K562 (cell line): ENCODE results near the gene AGO4.
"Not testable (repeated sequence)": the region's sequence is repeated elsewhere in the genome, so short reads cannot be mapped to it uniquely, and the experiment has no call there.

Experiments used
- BRCA1 ChIP-seq, 2 experiments: fragments of 450-650 bp in 1 of 2; sonication (generic) in 1 of 2; formaldehyde crosslinking in 1 of 2; IDR thresholded peaks; 2 replicates each; pipeline versions ENCODE4 v1.5.0 to v1.6.1; 2017 to 2020; ENCODE audit warnings: mild to moderate bottlenecking in 1 of 2, missing genetic modification reagents in 1 of 2
- BRF1 ChIP-seq: IDR thresholded peaks from 3 replicates; pipeline ENCODE4 v1.6.1; 2011; ENCODE audit warnings: borderline replicate concordance, mild to moderate bottlenecking; ENCODE audit not compliant: insufficient read length; ENCODE audit errors: extremely low read depth
- EZH2 ChIP-seq: IDR thresholded peaks from 2 replicates; pipeline ENCODE4 v1.6.1; 2012; ENCODE audit warnings: low read depth, mild to moderate bottlenecking, inconsistent platforms, low read length, borderline replicate concordance
- NFATC3 ChIP-seq: fragments of 450-650 bp; IDR thresholded peaks from 2 replicates; pipeline ENCODE4 v1.6.1; 2017; ENCODE audit warnings: mild to moderate bottlenecking
- POLR2AphosphoS5 ChIP-seq: IDR thresholded peaks from 2 replicates; pipeline ENCODE4 v1.6.1; 2011; ENCODE audit warnings: mild to moderate bottlenecking, low read depth, low read length, moderate library complexity; ENCODE audit not compliant: control insufficient read depth, insufficient read depth
- RFX1 ChIP-seq: fragments of 450-650 bp; IDR thresholded peaks from 2 replicates; pipeline ENCODE4 v1.6.1; 2016; ENCODE audit warnings: mild to moderate bottlenecking, moderate library complexity

DNA sequence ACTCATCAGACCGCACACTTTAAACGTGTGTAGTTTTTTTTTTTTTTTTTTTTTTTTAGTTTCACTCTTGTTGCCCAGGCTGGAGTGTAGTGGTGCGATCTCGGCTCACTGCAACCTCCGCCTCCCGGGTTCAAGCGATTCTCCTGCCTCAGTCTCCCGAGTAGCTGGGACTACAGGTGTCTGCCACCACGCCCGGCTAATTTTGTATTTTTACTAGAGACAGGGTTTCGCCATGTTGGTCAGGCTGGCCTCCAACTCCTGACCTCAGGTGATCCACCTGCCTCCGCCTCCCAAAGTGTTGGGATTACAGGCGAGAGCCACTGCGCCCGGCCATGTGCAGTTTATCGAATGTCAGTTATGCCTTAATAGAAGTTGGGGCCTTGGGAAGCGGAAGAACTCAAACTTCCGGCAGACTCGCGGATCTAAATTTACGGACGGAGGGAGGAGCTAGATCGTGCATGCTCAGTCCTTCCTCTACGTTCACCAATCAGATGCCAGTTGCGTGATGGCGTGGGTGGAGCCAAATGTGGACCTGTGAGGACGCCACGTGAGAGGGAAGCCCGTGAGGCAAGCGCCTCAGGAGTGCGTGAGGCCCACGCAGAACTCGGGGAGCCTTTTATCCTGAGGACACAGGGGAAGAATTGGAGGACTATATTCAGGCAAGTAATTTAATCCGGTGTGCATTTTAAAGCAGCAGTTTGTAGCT lies 61.6 kb downstream of the AGO4 start:
- TF ChIP-seq RFX1; BRCA1 (IDR thresholded peaks at IDR 0.05); BRCA1 (CRISPR knock-in tag; IDR thresholded peaks at IDR 0.05); NFATC3; BRF1; EZH2: not testable (repeated sequence)
- TF ChIP-seq POLR2AphosphoS5 = peak; percentile 72
